H1 (cell line): ENCODE results near the gene WASL. TPM values are rescaled to one million over a fixed set of nuclear protein-coding genes. Genes with fewer than 3 reads are reported as not detected.

ENCODE experiments used
- CTCF ChIA-PET: fragments of 300-600 bp; sonication (Branson Sonifier 250); formaldehyde crosslinking; loops from one replicate; lab custom pipeline; 2021; ENCODE audit not compliant: partially characterized antibody; lab: Charles Lee
- POLR2A ChIA-PET: fragments of 300-600 bp; sonication (Branson Sonifier 250); formaldehyde crosslinking; loops from one replicate; lab custom pipeline; 2021; ENCODE audit warnings: inconsistent platforms; ENCODE audit not compliant: partially characterized antibody; lab: Charles Lee
- DNase-seq, 2 experiments: peaks; one replicate each; pipeline versions ENCODE4 v3.0.0 to v3.0.0-alpha.2; 2010 to 2022; ENCODE audit warnings: low spot score in 2 of 2, low read depth in 1 of 2, mixed read lengths in 1 of 2
- FAIRE-seq: peaks from 2 replicates; lab custom pipeline; 2011; peaks lifted over from hg19 to GRCh38; lab: Jason Lieb, UNC
- H2AFZ ChIP-seq: 2 replicates; pipeline ENCODE4 v1.8.1; 2012; ENCODE audit warnings: low read length, inconsistent platforms
- H2AK5ac ChIP-seq: 2 replicates; pipeline ENCODE4 v1.6.1; 2013; ENCODE audit warnings: low read depth, low read length
- H2BK120ac ChIP-seq: replicated peaks from 2 replicates; pipeline ENCODE3; 2013; ENCODE audit warnings: low read depth, low read length, inconsistent platforms
- H2BK12ac ChIP-seq: 2 replicates; pipeline ENCODE4 v1.6.1; 2013; ENCODE audit warnings: low read depth, low read length
- H2BK15ac ChIP-seq: 2 replicates; pipeline ENCODE4 v1.6.1; 2013; ENCODE audit warnings: low read length
- H2BK20ac ChIP-seq: 2 replicates; pipeline ENCODE4 v1.6.1; 2013; ENCODE audit warnings: low read length
- H2BK5ac ChIP-seq: 2 replicates; pipeline ENCODE4 v1.6.1; 2013; ENCODE audit warnings: low read depth, low read length
- H3K14ac ChIP-seq: 2 replicates; pipeline ENCODE4 v1.6.1; 2013; ENCODE audit warnings: inconsistent platforms; ENCODE audit not compliant: insufficient read length
- H3K18ac ChIP-seq: 2 replicates; pipeline ENCODE4 v1.6.1; 2013; ENCODE audit warnings: low read length; ENCODE audit errors: extremely low read depth
- H3K23ac ChIP-seq: 2 replicates; pipeline ENCODE4 v1.6.1; 2013; ENCODE audit warnings: inconsistent platforms; ENCODE audit not compliant: insufficient read length
- H3K23me2 ChIP-seq: 2 replicates; pipeline ENCODE4 v1.6.1; 2013; ENCODE audit warnings: low read depth, low read length
- H3K27ac ChIP-seq: 2 replicates; pipeline ENCODE4 v1.6.1; 2011; ENCODE audit warnings: low read depth, low read length, inconsistent platforms
- H3K27me3 ChIP-seq, 4 experiments: replicated peaks in 1 of 4; 1 replicate in 1 of 4; 2 replicates in 3 of 4; pipeline versions ENCODE4 v1.6.1 to v1.8.1; 2011 to 2013; ENCODE audit warnings: low read length in 3 of 4, mild to moderate bottlenecking in 3 of 4, inconsistent platforms in 2 of 4, mixed read lengths in 2 of 4, moderate library complexity in 1 of 4; ENCODE audit not compliant: control insufficient read depth in 3 of 4, insufficient read depth in 3 of 4; ENCODE audit errors: extremely low read depth in 1 of 4
- H3K36me3 ChIP-seq, 4 experiments: 2 replicates each; pipeline versions ENCODE4 v1.6.1 to v1.8.1; 2011 to 2013; ENCODE audit warnings: mild to moderate bottlenecking in 4 of 4, low read length in 3 of 4, moderate library complexity in 2 of 4, control low read depth in 1 of 4, inconsistent platforms in 1 of 4; ENCODE audit not compliant: insufficient read depth in 4 of 4, control insufficient read depth in 2 of 4
- H3K4ac ChIP-seq: replicated peaks from 2 replicates; pipeline ENCODE3; 2013; ENCODE audit warnings: low read length, low read depth, mixed read lengths, inconsistent platforms; ENCODE audit not compliant: insufficient read length
- H3K4me1 ChIP-seq, 4 experiments: replicated peaks in 1 of 4; 1 replicate in 1 of 4; 2 replicates in 3 of 4; pipeline versions ENCODE4 v1.6.1 to v1.8.1; 2011 to 2013; ENCODE audit warnings: low read length in 3 of 4, inconsistent platforms in 2 of 4, mixed read lengths in 1 of 4; ENCODE audit not compliant: insufficient read depth in 4 of 4, control insufficient read depth in 3 of 4
- H3K4me2 ChIP-seq, 2 experiments: 2 replicates each; pipeline versions ENCODE4 v1.6.1 to v1.8.1; 2011 to 2013; ENCODE audit warnings: low read depth in 2 of 2, low read length in 2 of 2, control low read depth in 1 of 2, inconsistent platforms in 1 of 2, mild to moderate bottlenecking in 1 of 2; ENCODE audit not compliant: insufficient read depth in 1 of 2
- H3K4me3 ChIP-seq, 4 experiments: fragments of 200-600, 300-600 bp in 1 of 4; sonication (generic), shearing (Covaris generic), sonication (Bioruptor Twin) in 1 of 4; 2 replicates each; pipeline versions ENCODE4 v1.5.1 to v1.8.1; 2011 to 2016; ENCODE audit warnings: low read length in 4 of 4, low read depth in 3 of 4, control low read depth in 2 of 4, inconsistent platforms in 2 of 4, mild to moderate bottlenecking in 2 of 4, mixed read lengths in 1 of 4, moderate library complexity in 1 of 4; ENCODE audit not compliant: insufficient read depth in 2 of 4; ENCODE audit errors: extremely low read depth in 1 of 4
- H3K56ac ChIP-seq: replicated peaks from 2 replicates; pipeline ENCODE3; 2013; ENCODE audit warnings: low read depth, mild to moderate bottlenecking, mixed read lengths, low read length, inconsistent platforms; ENCODE audit not compliant: insufficient read length
- H3K79me1 ChIP-seq: 2 replicates; pipeline ENCODE4 v1.6.1; 2013; ENCODE audit warnings: low read depth, low read length, control low read depth
- H3K79me2 ChIP-seq, 2 experiments: 2 replicates each; pipeline versions ENCODE4 v1.6.1 to v1.8.1; 2012 to 2013; ENCODE audit warnings: low read length in 2 of 2, mild to moderate bottlenecking in 2 of 2, inconsistent platforms in 1 of 2; ENCODE audit not compliant: insufficient read depth in 2 of 2, control insufficient read depth in 1 of 2
- H3K9ac ChIP-seq, 4 experiments: replicated peaks in 1 of 4; 1 replicate in 1 of 4; 2 replicates in 3 of 4; pipeline versions ENCODE4 v1.6.1 to v1.8.1; 2011 to 2013; ENCODE audit warnings: low read depth in 3 of 4, low read length in 3 of 4, control low read depth in 2 of 4, mild to moderate bottlenecking in 2 of 4, moderate library complexity in 2 of 4, inconsistent platforms in 1 of 4; ENCODE audit errors: extremely low read depth in 1 of 4
- H3K9me3 ChIP-seq, 2 experiments: 2 replicates each; pipeline versions ENCODE4 v1.6.1 to v1.8.1; 2012 to 2013; ENCODE audit warnings: mild to moderate bottlenecking in 2 of 2, moderate library complexity in 2 of 2, control low read depth in 1 of 2, inconsistent platforms in 1 of 2, low read depth in 1 of 2, low read length in 1 of 2, mixed read lengths in 1 of 2; ENCODE audit not compliant: insufficient read depth in 2 of 2
- H4K20me1 ChIP-seq, 2 experiments: replicated peaks in 1 of 2; 2 replicates each; pipeline versions ENCODE3 to v1.8.1; 2011 to 2013; ENCODE audit warnings: inconsistent platforms in 2 of 2, low read length in 2 of 2, mild to moderate bottlenecking in 1 of 2; ENCODE audit not compliant: insufficient read depth in 2 of 2, control insufficient read depth in 1 of 2
- H4K5ac ChIP-seq: 2 replicates; pipeline ENCODE4 v1.6.1; 2013; ENCODE audit warnings: low read length, low read depth, mixed read lengths, inconsistent platforms; ENCODE audit not compliant: insufficient read length
- H4K8ac ChIP-seq: 2 replicates; pipeline ENCODE4 v1.8.0; 2013; ENCODE audit warnings: mild to moderate bottlenecking, moderate library complexity, low read length, inconsistent platforms; ENCODE audit not compliant: insufficient read depth; ENCODE audit errors: extremely low read depth
- H4K91ac ChIP-seq: replicated peaks from 2 replicates; pipeline ENCODE3; 2013; ENCODE audit warnings: low read length, mixed read lengths, inconsistent platforms; ENCODE audit not compliant: insufficient read length
- BCL11A ChIP-seq, 2 experiments: IDR thresholded peaks; one replicate each; pipeline ENCODE4 v1.6.1; 2011; ENCODE audit warnings: low read depth in 2 of 2, low read length in 2 of 2, mild to moderate bottlenecking in 2 of 2
- EGR1 ChIP-seq: IDR thresholded peaks from 2 replicates; pipeline ENCODE4 v1.6.1; 2011; ENCODE audit warnings: low read depth, low read length, borderline replicate concordance
- EZH2 ChIP-seq: fragments of 200-600 bp; sonication (generic); IDR thresholded peaks from 2 replicates; pipeline ENCODE4 v1.7.1; 2012; ENCODE audit warnings: low read depth, mild to moderate bottlenecking, moderate library complexity, low read length, inconsistent platforms; ENCODE audit not compliant: severe bottlenecking
- GTF2F1 ChIP-seq: IDR thresholded peaks from 2 replicates; pipeline ENCODE4 v1.6.1; 2012; ENCODE audit warnings: low read depth, low read length, improper control_type of control experiment, borderline replicate concordance
- HDAC2 ChIP-seq, 2 experiments: fragments of 300-600 bp in 1 of 2; sonication (generic) in 1 of 2; IDR thresholded peaks; 2 replicates each; pipeline ENCODE4 v1.6.1; 2011 to 2012; ENCODE audit warnings: low read depth in 2 of 2, low read length in 2 of 2, mild to moderate bottlenecking in 2 of 2, moderate library complexity in 2 of 2, borderline replicate concordance in 1 of 2, inconsistent platforms in 1 of 2
- KDM1A ChIP-seq: fragments of 200-600, 300-600 bp; sonication (generic); IDR thresholded peaks from 2 replicates; pipeline ENCODE4 v1.7.1; 2016; ENCODE audit warnings: mild to moderate bottlenecking, low read length, borderline replicate concordance
- PHF8 ChIP-seq: fragments of 200-600 bp; sonication (generic); conservative IDR thresholded peaks from 2 replicates; pipeline ENCODE4 v1.7.1; 2012; ENCODE audit warnings: low read depth, mild to moderate bottlenecking, inconsistent platforms, low read length, moderate library complexity
- POLR2AphosphoS5 ChIP-seq: IDR thresholded peaks from 2 replicates; pipeline ENCODE4 v1.6.1; 2011; ENCODE audit warnings: low read depth, low read length
- POU5F1 ChIP-seq: IDR thresholded peaks from 2 replicates; pipeline ENCODE4 v1.6.1; 2011; ENCODE audit warnings: low read depth, mild to moderate bottlenecking, low read length, moderate library complexity
- SIRT6 ChIP-seq: IDR thresholded peaks from one replicate; pipeline ENCODE4 v1.7.1; 2012; ENCODE audit warnings: low read length, inconsistent platforms
- SP1 ChIP-seq: IDR thresholded peaks from 2 replicates; pipeline ENCODE4 v1.6.1; 2011; ENCODE audit warnings: low read depth, low read length
- SP4 ChIP-seq: IDR thresholded peaks from 2 replicates; pipeline ENCODE4 v1.6.1; 2012; ENCODE audit warnings: low read length, inconsistent platforms
- TAF1 ChIP-seq: IDR thresholded peaks from 2 replicates; pipeline ENCODE4 v1.6.1; 2011; ENCODE audit warnings: mild to moderate bottlenecking, low read depth, low read length
- WGBS, 2 experiments: shearing (Covaris generic) in 1 of 2; methylation state at CpG; one replicate each; pipeline versions ENCODE4 v1.1.6 to v1.1.7; 2013 to 2015; ENCODE audit warnings: low lambda C conversion rate in 2 of 2, mixed read lengths in 2 of 2, inconsistent platforms in 1 of 2, low coverage in 1 of 2, missing lambda C conversion rate in 1 of 2; ENCODE audit not compliant: insufficient replicate concordance in 2 of 2, insufficient coverage in 1 of 2, insufficient read length in 1 of 2; ENCODE audit errors: extremely low coverage in 1 of 2, missing lambda C conversion rate in 1 of 2; 5-methylcytosine and 5-hydroxymethylcytosine counted together
- polyA plus RNA-seq, 7 experiments: library from polyadenylated mRNA; depleted of rRNA in 3 of 7; stranded (reverse) in 5 of 7; unstranded in 2 of 7; fragments of >200 nt in 5 of 7; fragments of 200-250 nt in 2 of 7; gene quantifications; 1 replicate in 5 of 7; 2 replicates in 1 of 7; 4 replicates in 1 of 7; pipeline versions ENCODE4 v1.2.1 to v1.2.3, GENCODE V29; 2011 to 2013; ENCODE audit warnings: missing spikeins in 2 of 7, mixed read lengths in 2 of 7
- total RNA-seq: library from RNA; stranded (reverse); fragmentation: NEBNext Ultra II Directional; extraction: Animal tissue kit (Norgen Biotek cat#: 25700); gene quantifications from 2 replicates; pipeline ENCODE4 v1.2.1, GENCODE V29; 2021

WASL gene
- total and polyA plus RNA-seq, 2 of the 8 experiments (the other 6 are each of a cell fraction or from before 2014, with no cell fraction given), result 7.7 to 38.9 TPM

GRCh38 chr7:123689250-123689649, 59.6 kb downstream of the WASL start:
- no peak for DNase-seq
- H3K56ac ChIP-seq, result no peak overlapping the region
- no peak for TF ChIP-seq EZH2
- TF ChIP-seq SP1, result no peak
- no peak for TF ChIP-seq KDM1A
- TF ChIP-seq EGR1, result no peak
- TF ChIP-seq HDAC2 (IDR thresholded peaks at IDR 0.05; ENCODE audit: borderline replicate concordance in 1 of 2, low read depth in 2 of 2, low read length in 2 of 2), result no peak
- no peak for TF ChIP-seq PHF8
- TF ChIP-seq BCL11A (IDR thresholded peaks at IDR 0.05; ENCODE audit: low read depth in 2 of 2, low read length in 2 of 2), result no peak
- no peak for TF ChIP-seq GTF2F1
- no peak for TF ChIP-seq SIRT6
- TF ChIP-seq TAF1, result no peak
- TF ChIP-seq SP4, result no peak
- no peak for TF ChIP-seq POLR2AphosphoS5
- TF ChIP-seq POU5F1, result no peak

More at GRCh38 chr7:123689250-123689649, 59.6 kb downstream of the WASL start:
- H3K79me1 ChIP-seq, result no peaks in the 10 kb centered on the region
- H2BK5ac ChIP-seq, result no peak overlapping the region
- peaks cover 0 to 2% of the 10 kb centered on the region in 2 experiments for H4K20me1 ChIP-seq
- no peaks in the 10 kb centered on the region for H3K9me3 ChIP-seq
- 82% methylated on average over 3 of the region's 3 CpGs; no CpG with 5 or more reads in 1 of the 2 experiments for WGBS, 2 experiments
- no peak overlapping the region for H3K14ac ChIP-seq
- ChIA-PET CTCF (interaction anchor here (0.7 to 2.9 kb wide), 5 partner anchors 8 to 176 kb away, joined by 3 to 10 read pairs (median 6); no protein-coding TSS in a partner anchor), POLR2A (interaction anchor here (0.7 kb wide), 1 partner anchor 9 kb away, joined by 3 read pairs; no protein-coding TSS in a partner anchor)
- no peak overlapping the region for H2BK20ac ChIP-seq
- H4K8ac ChIP-seq, result no peak overlapping the region
- H2AK5ac ChIP-seq, result no peak overlapping the region
- H2AFZ ChIP-seq, result no peak overlapping the region
- H3K36me3 ChIP-seq, result peaks cover 0 to 61% (median 9%) of the 10 kb centered on the region in 4 experiments; a peak in 4 of 8 replicates
- H4K5ac ChIP-seq, result no peak overlapping the region
- no peak overlapping the region for H3K23ac ChIP-seq
- no peaks in the 10 kb centered on the region for H3K23me2 ChIP-seq
- no peak for FAIRE-seq
- no peak overlapping the region for H3K4me2 ChIP-seq
- H3K9ac ChIP-seq, result no peak overlapping the region
- H3K4ac ChIP-seq, result no peak overlapping the region
- no peak overlapping the region for H3K18ac ChIP-seq
- no peaks in the 10 kb centered on the region for H3K27me3 ChIP-seq
- no peak overlapping the region for H2BK120ac ChIP-seq
- no peaks in the 10 kb centered on the region for H3K79me2 ChIP-seq
- no peak overlapping the region for H3K4me3 ChIP-seq
- H2BK12ac ChIP-seq, result no peak overlapping the region
- H2BK15ac ChIP-seq, result no peak overlapping the region
- peaks cover 0 to 3% (median 1%) of the 10 kb centered on the region in 4 experiments; a peak in 3 of 7 replicates for H3K4me1 ChIP-seq
- no peak overlapping the region for H4K91ac ChIP-seq
- H3K27ac ChIP-seq, result no peak overlapping the region
